Spleen (tissue), 7 donors: Measurements from ENCODE around the gene CCDC77.

Source experiments
- POLR2A ChIP-seq, 3 donors: fragments of 450-650 bp; IDR thresholded peaks; one replicate each; pipeline ENCODE4 v1.5.1; 2017; ENCODE audit warnings: antibody characterized with exemption in 3 of 3, mild to moderate bottlenecking in 1 of 3
- POLR2AphosphoS5 ChIP-seq, 3 donors: sonication (generic); formaldehyde crosslinking; IDR thresholded peaks; one replicate each; pipeline ENCODE4 v1.5.1; 2017; ENCODE audit warnings: antibody characterized with exemption in 3 of 3
- TF ChIP-seq, protein P1 (sequence below), 11 experiments: fragments of 200-600 bp in 7 of 11; fragments of 450-650 bp in 4 of 11; sonication (generic) in 4 of 11; IDR thresholded peaks in 8 of 11; conservative IDR thresholded peaks in 3 of 11; 1 replicate in 7 of 11; 2 replicates in 4 of 11; pipeline versions ENCODE4 v1.4.0 to v1.8.0; 2016 to 2021; ENCODE audit warnings: antibody characterized with exemption in 11 of 11, inconsistent platforms in 4 of 11, mild to moderate bottlenecking in 1 of 11
- donor health status: DM: no; HTN: no; CAD: no; lungs with moderate emphysema.
- donor health status: DM: no; HTN: no; CAD: no.
- donor health status: DM: no; HTN: no; CAD: no.

DNA sequence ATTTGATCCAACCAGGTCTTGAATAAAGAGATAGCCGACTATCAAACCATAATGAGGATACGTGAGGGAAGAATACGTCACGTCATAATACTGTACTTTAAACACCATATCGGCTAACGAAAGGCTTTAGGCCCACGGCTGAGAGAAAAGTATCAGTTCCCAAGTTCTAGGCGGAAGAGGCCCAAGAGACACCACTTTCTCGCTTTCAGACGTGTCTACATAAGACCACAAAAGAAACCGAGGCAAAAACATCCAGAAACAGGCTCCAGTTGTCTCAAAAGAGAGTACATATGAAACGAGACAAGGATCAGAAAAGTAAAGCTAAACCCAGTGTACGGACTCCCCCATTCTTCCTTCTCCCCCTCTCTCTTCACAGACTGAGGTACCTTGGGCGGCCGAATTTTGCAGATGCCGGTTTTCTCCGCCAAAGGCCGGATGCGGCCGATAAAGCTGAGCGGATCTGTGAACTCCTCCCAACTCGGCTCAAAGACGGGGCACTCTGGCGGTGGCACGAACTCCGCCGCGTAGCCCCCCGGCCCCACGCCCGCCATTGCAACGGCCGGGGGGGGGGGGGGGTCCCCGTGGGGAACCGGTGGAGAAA lies 12.8 kb upstream of the CCDC77 start:
- TF ChIP-seq POLR2A (IDR thresholded peaks at IDR 0.05), result no peak
- TF ChIP-seq, protein P1, sequence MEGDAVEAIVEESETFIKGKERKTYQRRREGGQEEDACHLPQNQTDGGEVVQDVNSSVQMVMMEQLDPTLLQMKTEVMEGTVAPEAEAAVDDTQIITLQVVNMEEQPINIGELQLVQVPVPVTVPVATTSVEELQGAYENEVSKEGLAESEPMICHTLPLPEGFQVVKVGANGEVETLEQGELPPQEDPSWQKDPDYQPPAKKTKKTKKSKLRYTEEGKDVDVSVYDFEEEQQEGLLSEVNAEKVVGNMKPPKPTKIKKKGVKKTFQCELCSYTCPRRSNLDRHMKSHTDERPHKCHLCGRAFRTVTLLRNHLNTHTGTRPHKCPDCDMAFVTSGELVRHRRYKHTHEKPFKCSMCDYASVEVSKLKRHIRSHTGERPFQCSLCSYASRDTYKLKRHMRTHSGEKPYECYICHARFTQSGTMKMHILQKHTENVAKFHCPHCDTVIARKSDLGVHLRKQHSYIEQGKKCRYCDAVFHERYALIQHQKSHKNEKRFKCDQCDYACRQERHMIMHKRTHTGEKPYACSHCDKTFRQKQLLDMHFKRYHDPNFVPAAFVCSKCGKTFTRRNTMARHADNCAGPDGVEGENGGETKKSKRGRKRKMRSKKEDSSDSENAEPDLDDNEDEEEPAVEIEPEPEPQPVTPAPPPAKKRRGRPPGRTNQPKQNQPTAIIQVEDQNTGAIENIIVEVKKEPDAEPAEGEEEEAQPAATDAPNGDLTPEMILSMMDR (IDR thresholded peaks at IDR 0.05 in 8 of 11, conservative IDR thresholded peaks at IDR 0.05 in 3 of 11), result no peak
- no peak for TF ChIP-seq POLR2AphosphoS5 (IDR thresholded peaks at IDR 0.05)
